ENCODE measurements around the gene PALLD.

PALLD gene

DNA sequence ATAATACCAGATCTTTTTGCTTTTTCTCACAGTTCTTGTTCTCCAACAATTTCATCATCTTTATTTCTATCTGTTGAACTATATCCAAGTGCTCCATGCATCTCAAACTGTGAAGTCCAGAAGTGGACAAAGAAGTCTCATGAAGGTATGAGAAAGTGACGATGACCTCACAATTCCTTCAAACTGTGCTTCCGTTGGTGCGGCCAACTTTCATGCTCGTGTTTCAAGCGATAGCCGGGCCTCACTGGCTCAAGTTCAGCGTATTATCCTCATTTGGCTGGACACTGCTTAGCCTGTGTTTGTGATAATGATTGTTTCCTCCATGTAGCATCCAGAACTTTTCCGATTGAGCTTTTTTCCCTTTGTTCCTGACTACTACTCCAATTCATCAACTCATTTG lies 143.1 kb downstream of the PALLD start:
- no peaks in the 10 kb centered on the region for H3K9me3 ChIP-seq (ENCODE audit: control insufficient read depth, insufficient read depth, low read depth, low read length)
- no peak overlapping the region for H3K27ac ChIP-seq (ENCODE audit: extremely low read depth, low read depth, low read length)
- ChIA-PET POLR2A (no interaction called here), CTCF (interaction anchor here (0.6 kb wide), 1 partner anchor 14 kb away, joined by 4 read pairs; no protein-coding TSS in a partner anchor)
- no peak for TF ChIP-seq ZBTB20 (tag by site-specific recombination; IDR thresholded peaks at IDR 0.05)
- no peak for TF ChIP-seq ZNF354C (tag by site-specific recombination; IDR thresholded peaks at IDR 0.05; ENCODE audit: borderline replicate concordance, low read depth)
- no peak for TF ChIP-seq ZNF146 (tag by site-specific recombination; IDR thresholded peaks at IDR 0.05)
- no peak for TF ChIP-seq BCL11A (tag by site-specific recombination; IDR thresholded peaks at IDR 0.05; ENCODE audit: low read depth)
- no peak for TF ChIP-seq ZNF777 (tag by site-specific recombination; IDR thresholded peaks at IDR 0.05; ENCODE audit: borderline replicate concordance)
- TF ChIP-seq ZNF37A (tag by site-specific recombination; IDR thresholded peaks at IDR 0.05) = no peak
- TF ChIP-seq ZNF138 (tag by site-specific recombination; IDR thresholded peaks at IDR 0.05; ENCODE audit: borderline replicate concordance) = no peak
- no peak for TF ChIP-seq ZFP41 (tag by site-specific recombination; IDR thresholded peaks at IDR 0.05; ENCODE audit: borderline replicate concordance)
- TF ChIP-seq IKZF3 (tag by site-specific recombination; IDR thresholded peaks at IDR 0.05) = no peak
- no peak for TF ChIP-seq ZNF214 (tag by site-specific recombination; IDR thresholded peaks at IDR 0.05; ENCODE audit: borderline replicate concordance)
- no peak for TF ChIP-seq ZNF473 (tag by site-specific recombination; IDR thresholded peaks at IDR 0.05)
- TF ChIP-seq, protein P1, sequence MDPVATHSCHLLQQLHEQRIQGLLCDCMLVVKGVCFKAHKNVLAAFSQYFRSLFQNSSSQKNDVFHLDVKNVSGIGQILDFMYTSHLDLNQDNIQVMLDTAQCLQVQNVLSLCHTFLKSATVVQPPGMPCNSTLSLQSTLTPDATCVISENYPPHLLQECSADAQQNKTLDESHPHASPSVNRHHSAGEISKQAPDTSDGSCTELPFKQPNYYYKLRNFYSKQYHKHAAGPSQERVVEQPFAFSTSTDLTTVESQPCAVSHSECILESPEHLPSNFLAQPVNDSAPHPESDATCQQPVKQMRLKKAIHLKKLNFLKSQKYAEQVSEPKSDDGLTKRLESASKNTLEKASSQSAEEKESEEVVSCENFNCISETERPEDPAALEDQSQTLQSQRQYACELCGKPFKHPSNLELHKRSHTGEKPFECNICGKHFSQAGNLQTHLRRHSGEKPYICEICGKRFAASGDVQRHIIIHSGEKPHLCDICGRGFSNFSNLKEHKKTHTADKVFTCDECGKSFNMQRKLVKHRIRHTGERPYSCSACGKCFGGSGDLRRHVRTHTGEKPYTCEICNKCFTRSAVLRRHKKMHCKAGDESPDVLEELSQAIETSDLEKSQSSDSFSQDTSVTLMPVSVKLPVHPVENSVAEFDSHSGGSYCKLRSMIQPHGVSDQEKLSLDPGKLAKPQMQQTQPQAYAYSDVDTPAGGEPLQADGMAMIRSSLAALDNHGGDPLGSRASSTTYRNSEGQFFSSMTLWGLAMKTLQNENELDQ (tag by site-specific recombination; IDR thresholded peaks at IDR 0.05; ENCODE audit: low read depth) = no peak
- no peak for TF ChIP-seq ZNF677 (tag by site-specific recombination; IDR thresholded peaks at IDR 0.05)
- no peak for TF ChIP-seq ZNF560 (tag by site-specific recombination; IDR thresholded peaks at IDR 0.05; ENCODE audit: borderline replicate concordance)
- TF ChIP-seq ZNF629 (tag by site-specific recombination; IDR thresholded peaks at IDR 0.05) = no peak
- no peak for TF ChIP-seq SETDB1 (IDR thresholded peaks at IDR 0.05; ENCODE audit: insufficient read length, low read length)
- TF ChIP-seq ZNF221 (tag by site-specific recombination; IDR thresholded peaks at IDR 0.05; ENCODE audit: borderline replicate concordance) = no peak
- no peak for TF ChIP-seq ZNF561 (tag by site-specific recombination; IDR thresholded peaks at IDR 0.05; ENCODE audit: borderline replicate concordance)
- H3K4me3 ChIP-seq (ENCODE audit: low read depth, low read length) = no peak overlapping the region
- peaks cover 12% of the 10 kb centered on the region for H3K4me1 ChIP-seq (ENCODE audit: control insufficient read depth, insufficient read depth, low read length)
- no peaks in the 10 kb centered on the region for H3K36me3 ChIP-seq (ENCODE audit: control insufficient read depth in 2 of 2, insufficient read depth in 1 of 2, low read length in 2 of 2)

DNA sequence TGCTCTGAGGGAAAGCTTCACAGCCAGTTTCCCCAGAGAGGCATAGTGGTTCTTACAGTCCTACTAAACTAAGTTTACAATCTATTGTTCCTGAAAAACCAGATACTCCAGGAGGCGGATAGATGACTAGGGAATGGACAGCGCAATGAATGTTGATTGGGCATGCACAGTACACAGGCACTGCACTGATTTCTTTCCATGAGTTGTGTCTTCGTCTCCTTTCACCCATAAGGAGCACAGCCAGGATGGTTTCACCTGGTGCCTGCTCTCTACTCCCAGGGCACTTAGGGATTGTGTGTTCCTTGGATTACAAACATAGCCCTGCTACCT lies 144.9 kb downstream of the PALLD start:
- no peaks in the 10 kb centered on the region for H3K36me3 ChIP-seq (ENCODE audit: control insufficient read depth in 2 of 2, insufficient read depth in 1 of 2, low read length in 2 of 2)
- ChIA-PET POLR2A (no interaction called here), CTCF (no interaction called here)
- no peak overlapping the region for H3K4me3 ChIP-seq (ENCODE audit: low read depth, low read length)
- H3K4me1 ChIP-seq (ENCODE audit: control insufficient read depth, insufficient read depth, low read length) = peaks cover 14% of the 10 kb centered on the region
- H3K9me3 ChIP-seq (ENCODE audit: control insufficient read depth, insufficient read depth, low read depth, low read length) = no peaks in the 10 kb centered on the region
- H3K27ac ChIP-seq (ENCODE audit: extremely low read depth, low read depth, low read length) = no peak overlapping the region
- TF ChIP-seq GLI2 (tag by site-specific recombination; IDR thresholded peaks at IDR 0.05; ENCODE audit: borderline replicate concordance, low read depth) = no peak
- no peak for TF ChIP-seq ZNF223 (tag by site-specific recombination; IDR thresholded peaks at IDR 0.05)
- TF ChIP-seq, protein P2, sequence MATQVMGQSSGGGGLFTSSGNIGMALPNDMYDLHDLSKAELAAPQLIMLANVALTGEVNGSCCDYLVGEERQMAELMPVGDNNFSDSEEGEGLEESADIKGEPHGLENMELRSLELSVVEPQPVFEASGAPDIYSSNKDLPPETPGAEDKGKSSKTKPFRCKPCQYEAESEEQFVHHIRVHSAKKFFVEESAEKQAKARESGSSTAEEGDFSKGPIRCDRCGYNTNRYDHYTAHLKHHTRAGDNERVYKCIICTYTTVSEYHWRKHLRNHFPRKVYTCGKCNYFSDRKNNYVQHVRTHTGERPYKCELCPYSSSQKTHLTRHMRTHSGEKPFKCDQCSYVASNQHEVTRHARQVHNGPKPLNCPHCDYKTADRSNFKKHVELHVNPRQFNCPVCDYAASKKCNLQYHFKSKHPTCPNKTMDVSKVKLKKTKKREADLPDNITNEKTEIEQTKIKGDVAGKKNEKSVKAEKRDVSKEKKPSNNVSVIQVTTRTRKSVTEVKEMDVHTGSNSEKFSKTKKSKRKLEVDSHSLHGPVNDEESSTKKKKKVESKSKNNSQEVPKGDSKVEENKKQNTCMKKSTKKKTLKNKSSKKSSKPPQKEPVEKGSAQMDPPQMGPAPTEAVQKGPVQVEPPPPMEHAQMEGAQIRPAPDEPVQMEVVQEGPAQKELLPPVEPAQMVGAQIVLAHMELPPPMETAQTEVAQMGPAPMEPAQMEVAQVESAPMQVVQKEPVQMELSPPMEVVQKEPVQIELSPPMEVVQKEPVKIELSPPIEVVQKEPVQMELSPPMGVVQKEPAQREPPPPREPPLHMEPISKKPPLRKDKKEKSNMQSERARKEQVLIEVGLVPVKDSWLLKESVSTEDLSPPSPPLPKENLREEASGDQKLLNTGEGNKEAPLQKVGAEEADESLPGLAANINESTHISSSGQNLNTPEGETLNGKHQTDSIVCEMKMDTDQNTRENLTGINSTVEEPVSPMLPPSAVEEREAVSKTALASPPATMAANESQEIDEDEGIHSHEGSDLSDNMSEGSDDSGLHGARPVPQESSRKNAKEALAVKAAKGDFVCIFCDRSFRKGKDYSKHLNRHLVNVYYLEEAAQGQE (tag by site-specific recombination; IDR thresholded peaks at IDR 0.05) = no peak
- TF ChIP-seq ZBTB8A (tag by site-specific recombination; IDR thresholded peaks at IDR 0.05) = no peak
- TF ChIP-seq, protein P3, sequence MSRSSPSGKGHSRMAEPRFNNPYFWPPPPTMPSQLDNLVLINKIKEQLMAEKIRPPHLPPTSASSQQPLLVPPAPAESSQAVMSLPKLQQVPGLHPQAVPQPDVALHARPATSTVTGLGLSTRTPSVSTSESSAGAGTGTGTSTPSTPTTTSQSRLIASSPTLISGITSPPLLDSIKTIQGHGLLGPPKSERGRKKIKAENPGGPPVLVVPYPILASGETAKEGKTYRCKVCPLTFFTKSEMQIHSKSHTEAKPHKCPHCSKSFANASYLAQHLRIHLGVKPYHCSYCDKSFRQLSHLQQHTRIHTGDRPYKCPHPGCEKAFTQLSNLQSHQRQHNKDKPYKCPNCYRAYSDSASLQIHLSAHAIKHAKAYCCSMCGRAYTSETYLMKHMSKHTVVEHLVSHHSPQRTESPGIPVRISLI (tag by site-specific recombination; IDR thresholded peaks at IDR 0.05) = no peak
- TF ChIP-seq ZNF624 (tag by site-specific recombination; IDR thresholded peaks at IDR 0.05) = no peak
- TF ChIP-seq, protein P4, sequence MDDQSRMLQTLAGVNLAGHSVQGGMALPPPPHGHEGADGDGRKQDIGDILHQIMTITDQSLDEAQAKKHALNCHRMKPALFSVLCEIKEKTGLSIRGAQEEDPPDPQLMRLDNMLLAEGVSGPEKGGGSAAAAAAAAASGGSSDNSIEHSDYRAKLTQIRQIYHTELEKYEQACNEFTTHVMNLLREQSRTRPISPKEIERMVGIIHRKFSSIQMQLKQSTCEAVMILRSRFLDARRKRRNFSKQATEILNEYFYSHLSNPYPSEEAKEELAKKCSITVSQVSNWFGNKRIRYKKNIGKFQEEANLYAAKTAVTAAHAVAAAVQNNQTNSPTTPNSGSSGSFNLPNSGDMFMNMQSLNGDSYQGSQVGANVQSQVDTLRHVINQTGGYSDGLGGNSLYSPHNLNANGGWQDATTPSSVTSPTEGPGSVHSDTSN (CRISPR knock-in tag; IDR thresholded peaks at IDR 0.05) = no peak
- no peak for TF ChIP-seq EGR2 (tag by site-specific recombination; IDR thresholded peaks at IDR 0.05; ENCODE audit: low read depth)
- TF ChIP-seq, protein P5, sequence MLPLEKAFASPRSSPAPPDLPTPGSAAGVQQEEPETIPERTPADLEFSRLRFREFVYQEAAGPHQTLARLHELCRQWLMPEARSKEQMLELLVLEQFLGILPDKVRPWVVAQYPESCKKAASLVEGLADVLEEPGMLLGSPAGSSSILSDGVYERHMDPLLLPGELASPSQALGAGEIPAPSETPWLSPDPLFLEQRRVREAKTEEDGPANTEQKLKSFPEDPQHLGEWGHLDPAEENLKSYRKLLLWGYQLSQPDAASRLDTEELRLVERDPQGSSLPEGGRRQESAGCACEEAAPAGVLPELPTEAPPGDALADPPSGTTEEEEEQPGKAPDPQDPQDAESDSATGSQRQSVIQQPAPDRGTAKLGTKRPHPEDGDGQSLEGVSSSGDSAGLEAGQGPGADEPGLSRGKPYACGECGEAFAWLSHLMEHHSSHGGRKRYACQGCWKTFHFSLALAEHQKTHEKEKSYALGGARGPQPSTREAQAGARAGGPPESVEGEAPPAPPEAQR (tag by site-specific recombination; IDR thresholded peaks at IDR 0.05) = no peak
- TF ChIP-seq PRDM1 (tag by site-specific recombination; IDR thresholded peaks at IDR 0.05) = no peak

Data from HEK293 (cell line).